Activated CD8-positive, alpha-beta memory T cell treated with anti-CD3 and anti-CD28 coated beads for 36 hours (primary cell): ENCODE results near the gene MROH2A. TPM values are rescaled to one million over a fixed set of nuclear protein-coding genes. Genes with fewer than 3 reads are reported as not detected.

Source experiments
- CTCF ChIA-PET: fragments of 350-600 bp; sonication (Branson Sonifier 250); formaldehyde crosslinking; loops from one replicate; lab custom pipeline; 2021; ENCODE audit warnings: antibody characterized with exemption; lab: Charles Lee
- POLR2A ChIA-PET: fragments of 350-600 bp; sonication (Branson Sonifier 250); formaldehyde crosslinking; loops from one replicate; lab custom pipeline; 2021; ENCODE audit warnings: antibody characterized with exemption; lab: Charles Lee
- total RNA-seq, 2 experiments: library from RNA; stranded (reverse); gene quantifications; one replicate each; pipeline ENCODE4 v1.2.3, GENCODE V29; 2021

The MROH2A gene
- total RNA-seq, 2 experiments from 2014 or later = not detected

DNA sequence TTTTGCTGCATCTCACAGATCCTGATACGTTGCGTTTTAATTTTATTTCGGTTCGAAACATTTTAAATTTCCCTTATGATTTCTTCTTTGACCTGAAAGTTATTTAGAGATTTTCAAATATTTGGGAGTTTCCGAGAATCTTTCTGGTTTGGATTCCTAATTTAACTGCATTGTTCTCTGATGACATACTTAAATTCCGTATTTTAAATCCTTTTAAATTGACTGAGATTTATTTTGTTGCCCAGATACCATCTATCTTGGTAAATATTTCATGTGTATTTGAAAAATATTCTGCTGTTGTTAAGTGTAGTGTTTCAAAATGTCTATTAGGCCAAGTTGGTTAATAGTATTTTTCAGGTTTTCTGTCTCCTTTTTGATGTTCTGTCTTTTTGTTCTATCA, 37.7 kb downstream of the MROH2A start:
- POLR2A ChIA-PET = no interaction called here
- CTCF ChIA-PET = no interaction called here

- ChIA-PET CTCF (no interaction called here), POLR2A (no interaction called here)
Measured at GRCh38 chr2:233816334-233816733, 38.2 kb downstream of the MROH2A start.

GRCh38 chr2:233816771-233817170, 38.6 kb downstream of the MROH2A start:
- ChIA-PET CTCF (no interaction called here), POLR2A (no interaction called here)

- CTCF ChIA-PET = no interaction called here
- POLR2A ChIA-PET = no interaction called here
Measured at GRCh38 chr2:233817361-233817911, 39.3 kb downstream of the MROH2A start.

DNA sequence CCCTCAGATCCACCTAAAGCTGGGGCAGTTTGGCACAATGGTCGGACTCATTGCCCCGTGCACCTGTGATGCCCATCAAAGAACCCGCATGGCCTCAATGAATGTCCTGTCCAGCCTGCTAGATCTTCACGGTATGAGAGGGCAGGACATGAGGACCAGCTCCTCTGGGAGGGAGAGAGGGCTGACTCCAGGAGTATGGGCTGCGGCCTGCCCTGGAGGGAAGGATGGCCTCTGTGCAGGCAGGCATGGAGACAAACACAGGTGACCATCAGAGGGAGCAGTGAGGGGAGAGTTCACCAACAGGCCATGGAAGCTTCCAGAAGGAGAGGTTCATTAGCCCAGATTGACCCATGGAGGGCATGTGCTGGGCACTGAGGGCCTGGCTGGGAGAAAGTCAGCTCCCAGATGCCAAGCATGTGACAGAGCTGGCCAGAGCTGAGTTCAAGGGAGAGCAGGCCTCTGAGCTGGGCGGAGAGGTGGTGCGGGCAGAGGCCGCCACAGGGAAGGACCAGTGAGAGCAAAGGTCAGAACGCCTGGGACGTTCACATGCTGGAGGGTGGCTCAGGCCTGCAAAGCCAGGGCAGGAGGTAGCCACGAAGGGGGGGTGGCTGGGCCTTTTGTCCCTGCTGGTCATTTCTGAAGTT, 40.0 kb downstream of the MROH2A start:
- ChIA-PET POLR2A (no interaction called here), CTCF (no interaction called here)

DNA sequence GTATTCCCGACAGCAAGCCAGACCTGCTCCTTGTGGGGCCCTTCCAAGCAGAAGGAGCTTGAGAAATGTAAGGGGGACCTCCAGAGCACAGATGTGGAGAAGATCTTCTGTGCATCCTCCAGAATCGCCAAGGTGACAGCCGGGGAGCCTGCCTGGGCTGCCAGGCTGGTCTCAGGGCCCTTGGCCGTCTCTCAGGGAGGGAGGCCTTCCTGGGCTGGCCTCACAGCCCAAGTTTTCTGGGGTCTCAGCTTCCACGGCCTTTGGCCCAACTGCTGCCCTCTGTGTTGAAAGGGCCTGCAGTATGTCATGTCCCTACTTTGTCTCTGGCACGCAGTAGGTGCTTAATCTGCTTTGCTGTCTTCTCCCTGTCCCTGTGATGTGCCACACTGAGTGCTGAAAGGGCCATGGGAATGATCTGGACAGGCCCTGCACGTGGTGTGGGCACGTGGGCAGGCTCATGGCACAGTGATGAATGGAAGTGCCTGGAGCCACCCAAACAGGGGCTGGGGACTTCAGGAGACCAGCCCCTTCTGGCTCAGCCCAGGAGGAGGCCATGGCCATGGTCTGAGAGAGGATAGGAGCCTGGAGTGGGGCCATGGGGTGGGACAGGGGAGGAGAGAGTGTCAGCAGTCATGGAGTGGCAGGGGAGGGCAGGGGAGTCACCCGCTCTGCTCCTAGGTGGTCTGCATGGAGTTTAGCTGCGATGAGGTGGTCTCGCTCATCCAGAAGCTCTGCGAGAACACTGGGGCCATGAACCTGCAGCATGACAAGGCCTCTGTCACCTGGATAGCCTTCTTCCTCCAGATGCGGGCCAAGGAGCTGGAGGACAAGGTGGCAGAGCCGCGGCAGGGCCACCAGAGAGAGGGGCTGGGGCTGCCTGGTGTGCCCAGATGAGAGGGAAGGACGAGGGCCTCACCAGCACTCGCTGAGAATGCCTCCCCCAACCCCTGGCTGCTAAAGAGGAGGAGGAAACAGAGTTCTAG, 40.8 kb downstream of the MROH2A start:
- ChIA-PET CTCF (no interaction called here), POLR2A (no interaction called here)

- POLR2A ChIA-PET = no interaction called here
Measured at GRCh38 chr2:233819884-233820773, 42.0 kb downstream of the MROH2A start.

DNA sequence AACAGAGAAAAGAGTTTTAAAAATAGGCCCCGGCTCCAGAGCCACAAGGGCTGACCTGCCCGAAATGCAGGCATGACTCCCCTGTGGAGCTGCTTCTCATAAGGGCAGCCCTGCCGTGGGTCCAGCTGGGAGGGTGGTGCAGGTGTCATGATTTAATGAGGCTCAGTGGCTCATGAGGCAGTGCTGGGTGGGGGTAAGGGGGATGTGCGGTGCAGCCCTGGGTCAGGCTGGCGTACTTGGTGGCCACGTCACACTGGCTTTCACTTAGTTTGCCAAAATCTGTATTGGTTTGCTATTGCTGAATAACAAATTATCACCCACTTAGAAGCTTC, 42.6 kb downstream of the MROH2A start:
- POLR2A ChIA-PET = no interaction called here
- CTCF ChIA-PET = no interaction called here

More at GRCh38 chr2:233819884-233820773, 42.0 kb downstream of the MROH2A start:
- CTCF ChIA-PET = no interaction called here

GRCh38 chr2:233821196-233821595, 43.1 kb downstream of the MROH2A start:
- POLR2A ChIA-PET = no interaction called here
- CTCF ChIA-PET = no interaction called here

DNA sequence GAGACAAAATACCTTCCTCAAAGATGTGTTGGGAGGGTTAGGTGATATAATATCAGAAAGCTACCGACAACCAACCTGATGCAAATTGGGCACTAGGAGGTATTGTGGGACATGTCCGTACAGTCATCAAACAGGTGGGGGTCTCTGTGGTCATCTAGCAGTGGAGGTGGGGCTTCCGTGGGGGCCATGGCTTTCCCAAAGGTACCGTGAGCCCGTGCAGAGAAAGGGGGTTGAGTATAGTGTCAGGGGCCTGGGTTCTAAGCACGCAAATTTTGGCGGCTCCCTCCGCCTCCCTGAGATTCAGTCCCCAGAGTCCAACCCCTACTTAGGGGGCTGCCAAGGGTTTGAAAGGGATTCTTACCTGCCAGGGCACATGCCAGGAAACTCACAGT, 43.6 kb downstream of the MROH2A start:
- ChIA-PET CTCF (no interaction called here), POLR2A (no interaction called here)

DNA sequence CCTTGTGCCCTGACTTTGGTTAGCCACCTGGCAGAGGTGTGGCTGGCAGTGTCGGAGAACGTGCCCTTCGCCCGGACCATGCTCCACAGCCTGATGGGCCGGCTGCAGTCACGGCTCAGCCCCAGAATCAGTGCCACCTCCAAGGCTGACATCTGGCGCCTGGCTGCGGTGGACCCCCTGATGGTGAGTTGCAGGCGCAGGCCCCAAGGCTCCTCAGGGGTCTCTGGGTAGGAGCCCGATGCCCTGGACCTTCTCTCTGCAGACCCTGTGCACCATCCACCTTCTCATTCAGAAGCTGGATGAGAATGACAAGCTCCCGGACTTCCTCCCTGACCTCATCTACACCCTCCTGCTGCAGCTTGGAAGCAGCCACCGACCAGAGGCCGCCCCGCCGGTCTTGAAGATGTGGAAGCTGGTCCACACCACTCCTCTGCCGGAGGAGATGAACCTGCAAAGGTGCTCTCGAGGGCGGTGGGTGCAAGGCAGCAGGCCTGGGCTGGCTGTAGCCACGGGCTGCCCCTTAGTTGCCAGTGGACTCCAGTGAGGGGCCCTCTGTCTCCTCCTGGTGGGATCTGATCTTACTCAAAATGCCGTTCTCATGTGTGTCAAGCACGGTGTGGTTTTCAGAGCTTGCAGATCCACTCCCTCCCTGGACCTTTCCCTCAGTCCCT, 44.1 kb downstream of the MROH2A start:
- POLR2A ChIA-PET = interaction anchor here (0.6 kb wide), 1 partner anchor 743 kb away, joined by 10 read pairs; no protein-coding TSS in a partner anchor
- CTCF ChIA-PET = no interaction called here

- ChIA-PET POLR2A (interaction anchor here (0.6 kb wide), 1 partner anchor 742 kb away, joined by 10 read pairs; no protein-coding TSS in a partner anchor), CTCF (no interaction called here)
Measured at GRCh38 chr2:233822781-233823730, 44.9 kb downstream of the MROH2A start.

DNA sequence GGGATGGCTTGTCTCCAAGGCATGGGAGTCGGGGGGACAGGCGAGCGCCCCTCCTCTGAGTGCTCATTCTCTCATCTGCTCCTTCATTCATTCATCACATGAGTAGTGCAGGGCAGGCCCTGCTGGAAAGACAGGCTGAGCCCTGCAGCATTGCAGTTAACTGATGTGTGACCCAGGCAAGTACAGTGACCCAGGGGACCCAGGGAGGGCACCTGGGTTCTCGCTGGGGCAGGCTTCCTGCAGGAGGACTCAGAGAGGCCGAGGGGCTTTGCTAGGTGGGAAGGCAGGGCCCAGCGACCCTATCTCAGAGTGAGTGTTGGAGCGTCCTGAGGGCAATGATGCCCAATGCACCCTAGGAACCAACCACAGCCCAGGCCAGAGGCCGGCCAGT, 45.6 kb downstream of the MROH2A start:
- ChIA-PET CTCF (no interaction called here), POLR2A (no interaction called here)

GRCh38 chr2:233824373-233824772, 46.2 kb downstream of the MROH2A start:
- ChIA-PET POLR2A (no interaction called here), CTCF (no interaction called here)

GRCh38 chr2:233828546-233829192, 50.5 kb downstream of the MROH2A start:
- ChIA-PET CTCF (no interaction called here), POLR2A (no interaction called here)

- ChIA-PET POLR2A (no interaction called here), CTCF (no interaction called here)
Measured at GRCh38 chr2:233829193-233830110, 51.3 kb downstream of the MROH2A start.
